KBM-7 (cell line): ENCODE measurements around the gene UHRF2.
"Not testable (repeated sequence)": the region's sequence is repeated elsewhere in the genome, so short reads cannot be mapped to it uniquely, and the experiment has no call there.

Experiments used
- DNase-seq: peaks from one replicate; pipeline ENCODE4 v3.0.0-alpha.2; 2015
- in situ Hi-C: fragments of 300-500 bp; cut with MboI; formaldehyde crosslinking; loops from 2 replicates; pipeline ENCODE4 v1.14.3; 2020; ENCODE audit warnings: low sequenced_read_pairs, low pct_unique_long_range_greater_than_20kb, mixed read lengths

Gene UHRF2

GRCh38 chr9:6471231-6471850 is 58.3 kb downstream of the UHRF2 start:
- in situ Hi-C loops, result no loop called here
- no peak for DNase-seq

GRCh38 chr9:6473151-6473550 is 60.2 kb downstream of the UHRF2 start:
- DNase-seq, result no peak
- in situ Hi-C loops, result no loop called here

- no peak for DNase-seq
- in situ Hi-C loops, result no loop called here
Observed at GRCh38 chr9:6479959-6480358, 67.0 kb downstream of the UHRF2 start.

GRCh38 chr9:6484210-6484609 is 71.2 kb downstream of the UHRF2 start:
- in situ Hi-C loops, result no loop called here

GRCh38 chr9:6488395-6488794 is 75.4 kb downstream of the UHRF2 start:
- in situ Hi-C loops, result no loop called here
- peak; percentile 24 for DNase-seq

More at GRCh38 chr9:6484210-6484609, 71.2 kb downstream of the UHRF2 start:
- DNase-seq, result no peak

- in situ Hi-C loops, result no loop called here
- DNase-seq, result no peak
Observed at GRCh38 chr9:6489099-6489498, 76.1 kb downstream of the UHRF2 start.

- DNase-seq, result no peak
- in situ Hi-C loops, result no loop called here
Observed at GRCh38 chr9:6490863-6491262, 77.9 kb downstream of the UHRF2 start.

- in situ Hi-C loops, result no loop called here
- no peak for DNase-seq
Observed at GRCh38 chr9:6495466-6495865, 82.5 kb downstream of the UHRF2 start.

GRCh38 chr9:6498982-6499381 is 86.0 kb downstream of the UHRF2 start:
- in situ Hi-C loops, result no loop called here
- no peak for DNase-seq

GRCh38 chr9:6501526-6502210 is 88.7 kb downstream of the UHRF2 start:
- no peak for DNase-seq
- in situ Hi-C loops, result no loop called here

GRCh38 chr9:6502399-6502798 is 89.4 kb downstream of the UHRF2 start:
- no peak for DNase-seq
- in situ Hi-C loops, result no loop called here

GRCh38 chr9:6506571-6506970 is 93.6 kb downstream of the UHRF2 start:
- no peak for DNase-seq
- in situ Hi-C loops, result no loop called here

- in situ Hi-C loops, result no loop called here
- no peak for DNase-seq
Observed at GRCh38 chr9:6512085-6512657, 99.2 kb downstream of the UHRF2 start.

GRCh38 chr9:6522263-6522662 is 109.3 kb downstream of the UHRF2 start:
- in situ Hi-C loops, result no loop called here
- DNase-seq, result no peak

- in situ Hi-C loops, result no loop called here
- no peak for DNase-seq
Observed at GRCh38 chr9:6525326-6526045, 112.5 kb downstream of the UHRF2 start.

- in situ Hi-C loops, result no loop called here
- DNase-seq, result no peak
Observed at GRCh38 chr9:6535594-6535993, 122.6 kb downstream of the UHRF2 start.

GRCh38 chr9:6538666-6539071 is 125.7 kb downstream of the UHRF2 start:
- in situ Hi-C loops, result no loop called here
- no peak for DNase-seq

- DNase-seq, in situ Hi-C loops: not testable (repeated sequence)
Observed at GRCh38 chr9:6542617-6543016, 129.6 kb downstream of the UHRF2 start.

GRCh38 chr9:6543204-6543603 is 130.2 kb downstream of the UHRF2 start:
- in situ Hi-C loops, result no loop called here
- no peak for DNase-seq

GRCh38 chr9:6545017-6545691 is 132.2 kb downstream of the UHRF2 start:
- DNase-seq, result no peak
- in situ Hi-C loops, result no loop called here
